HEK293 (cell line): ENCODE results near the gene PHACTR1.

Experiments used
- MZF1 ChIP-seq: fragments of 450-650 bp; formaldehyde crosslinking; IDR thresholded peaks from 2 replicates; pipeline ENCODE4 v1.5.1; 2017; ENCODE audit warnings: missing biosample characterization, missing genetic modification characterization, borderline replicate concordance
- TCF7L2 ChIP-seq: IDR thresholded peaks from 2 replicates; pipeline ENCODE4 v1.6.1; 2011; ENCODE audit warnings: low read depth, mild to moderate bottlenecking, inconsistent platforms, low read length, moderate library complexity, borderline replicate concordance
- ZNF324 ChIP-seq: fragments of 450-650 bp; formaldehyde crosslinking; IDR thresholded peaks from 2 replicates; pipeline ENCODE4 v1.5.1; 2016; ENCODE audit warnings: missing biosample characterization, missing genetic modification characterization
- ZNF501 ChIP-seq: fragments of 450-650 bp; formaldehyde crosslinking; IDR thresholded peaks from 2 replicates; pipeline ENCODE4 v1.5.1; 2016; ENCODE audit warnings: missing biosample characterization, missing genetic modification characterization
- ZXDB ChIP-seq: fragments of 450-650 bp; formaldehyde crosslinking; IDR thresholded peaks from 2 replicates; pipeline ENCODE4 v1.5.1; 2016; ENCODE audit warnings: missing biosample characterization, missing genetic modification characterization
- TF ChIP-seq, protein P1 (sequence below): fragments of 450-650 bp; formaldehyde crosslinking; IDR thresholded peaks from 2 replicates; pipeline ENCODE4 v1.5.1; 2016; ENCODE audit warnings: missing biosample characterization, missing genetic modification characterization
- TF ChIP-seq, protein P2 (sequence below): fragments of 450-650 bp; formaldehyde crosslinking; IDR thresholded peaks from 2 replicates; pipeline ENCODE4 v1.5.1; 2016; ENCODE audit warnings: missing biosample characterization, missing genetic modification characterization
- TF ChIP-seq, protein P3 (sequence below): fragments of 450-650 bp; formaldehyde crosslinking; IDR thresholded peaks from 2 replicates; pipeline ENCODE4 v1.5.1; 2016; ENCODE audit warnings: missing biosample characterization, missing genetic modification characterization
- TF ChIP-seq, protein P4 (sequence below): fragments of 450-650 bp; formaldehyde crosslinking; IDR thresholded peaks from 2 replicates; pipeline ENCODE4 v1.5.1; 2016; ENCODE audit warnings: missing biosample characterization, missing genetic modification characterization
- TF ChIP-seq, protein P5 (sequence below): fragments of 450-650 bp; formaldehyde crosslinking; IDR thresholded peaks from 2 replicates; pipeline ENCODE4 v1.5.1; 2016; ENCODE audit warnings: missing biosample characterization, missing genetic modification characterization

DNA sequence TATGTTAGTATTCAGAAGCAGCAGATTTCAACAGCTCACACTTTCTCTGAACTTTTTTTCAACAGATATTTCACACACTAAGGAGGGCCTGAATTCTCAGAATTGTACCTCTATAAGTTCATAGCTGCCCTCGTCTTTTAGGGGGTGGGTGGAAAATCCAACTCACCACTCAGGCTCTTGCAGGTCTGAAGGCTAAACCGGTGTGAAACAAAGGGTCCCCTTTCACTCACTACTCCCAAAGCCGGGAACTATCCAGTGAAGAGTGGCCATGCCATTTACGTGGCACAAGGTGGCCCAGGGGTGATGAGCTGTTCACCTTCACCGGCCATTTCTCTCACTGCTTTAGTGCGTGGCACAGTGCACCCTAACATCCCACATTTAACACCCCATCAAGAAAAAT lies 587.5 kb downstream of the PHACTR1 start:
- TF ChIP-seq, protein P1, sequence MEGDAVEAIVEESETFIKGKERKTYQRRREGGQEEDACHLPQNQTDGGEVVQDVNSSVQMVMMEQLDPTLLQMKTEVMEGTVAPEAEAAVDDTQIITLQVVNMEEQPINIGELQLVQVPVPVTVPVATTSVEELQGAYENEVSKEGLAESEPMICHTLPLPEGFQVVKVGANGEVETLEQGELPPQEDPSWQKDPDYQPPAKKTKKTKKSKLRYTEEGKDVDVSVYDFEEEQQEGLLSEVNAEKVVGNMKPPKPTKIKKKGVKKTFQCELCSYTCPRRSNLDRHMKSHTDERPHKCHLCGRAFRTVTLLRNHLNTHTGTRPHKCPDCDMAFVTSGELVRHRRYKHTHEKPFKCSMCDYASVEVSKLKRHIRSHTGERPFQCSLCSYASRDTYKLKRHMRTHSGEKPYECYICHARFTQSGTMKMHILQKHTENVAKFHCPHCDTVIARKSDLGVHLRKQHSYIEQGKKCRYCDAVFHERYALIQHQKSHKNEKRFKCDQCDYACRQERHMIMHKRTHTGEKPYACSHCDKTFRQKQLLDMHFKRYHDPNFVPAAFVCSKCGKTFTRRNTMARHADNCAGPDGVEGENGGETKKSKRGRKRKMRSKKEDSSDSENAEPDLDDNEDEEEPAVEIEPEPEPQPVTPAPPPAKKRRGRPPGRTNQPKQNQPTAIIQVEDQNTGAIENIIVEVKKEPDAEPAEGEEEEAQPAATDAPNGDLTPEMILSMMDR (tag by site-specific recombination) = no peak
- TF ChIP-seq ZXDB (tag by site-specific recombination) (no peak), TCF7L2 (no peak), MZF1 (tag by site-specific recombination) (no peak), ZNF501 (tag by site-specific recombination) (no peak), ZNF324 (tag by site-specific recombination) (no peak)
- TF ChIP-seq, protein P2, sequence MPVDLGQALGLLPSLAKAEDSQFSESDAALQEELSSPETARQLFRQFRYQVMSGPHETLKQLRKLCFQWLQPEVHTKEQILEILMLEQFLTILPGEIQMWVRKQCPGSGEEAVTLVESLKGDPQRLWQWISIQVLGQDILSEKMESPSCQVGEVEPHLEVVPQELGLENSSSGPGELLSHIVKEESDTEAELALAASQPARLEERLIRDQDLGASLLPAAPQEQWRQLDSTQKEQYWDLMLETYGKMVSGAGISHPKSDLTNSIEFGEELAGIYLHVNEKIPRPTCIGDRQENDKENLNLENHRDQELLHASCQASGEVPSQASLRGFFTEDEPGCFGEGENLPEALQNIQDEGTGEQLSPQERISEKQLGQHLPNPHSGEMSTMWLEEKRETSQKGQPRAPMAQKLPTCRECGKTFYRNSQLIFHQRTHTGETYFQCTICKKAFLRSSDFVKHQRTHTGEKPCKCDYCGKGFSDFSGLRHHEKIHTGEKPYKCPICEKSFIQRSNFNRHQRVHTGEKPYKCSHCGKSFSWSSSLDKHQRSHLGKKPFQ (tag by site-specific recombination) = no peak
- TF ChIP-seq, protein P3, sequence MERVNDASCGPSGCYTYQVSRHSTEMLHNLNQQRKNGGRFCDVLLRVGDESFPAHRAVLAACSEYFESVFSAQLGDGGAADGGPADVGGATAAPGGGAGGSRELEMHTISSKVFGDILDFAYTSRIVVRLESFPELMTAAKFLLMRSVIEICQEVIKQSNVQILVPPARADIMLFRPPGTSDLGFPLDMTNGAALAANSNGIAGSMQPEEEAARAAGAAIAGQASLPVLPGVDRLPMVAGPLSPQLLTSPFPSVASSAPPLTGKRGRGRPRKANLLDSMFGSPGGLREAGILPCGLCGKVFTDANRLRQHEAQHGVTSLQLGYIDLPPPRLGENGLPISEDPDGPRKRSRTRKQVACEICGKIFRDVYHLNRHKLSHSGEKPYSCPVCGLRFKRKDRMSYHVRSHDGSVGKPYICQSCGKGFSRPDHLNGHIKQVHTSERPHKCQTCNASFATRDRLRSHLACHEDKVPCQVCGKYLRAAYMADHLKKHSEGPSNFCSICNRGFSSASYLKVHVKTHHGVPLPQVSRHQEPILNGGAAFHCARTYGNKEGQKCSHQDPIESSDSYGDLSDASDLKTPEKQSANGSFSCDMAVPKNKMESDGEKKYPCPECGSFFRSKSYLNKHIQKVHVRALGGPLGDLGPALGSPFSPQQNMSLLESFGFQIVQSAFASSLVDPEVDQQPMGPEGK = no peak
- TF ChIP-seq, protein P4, sequence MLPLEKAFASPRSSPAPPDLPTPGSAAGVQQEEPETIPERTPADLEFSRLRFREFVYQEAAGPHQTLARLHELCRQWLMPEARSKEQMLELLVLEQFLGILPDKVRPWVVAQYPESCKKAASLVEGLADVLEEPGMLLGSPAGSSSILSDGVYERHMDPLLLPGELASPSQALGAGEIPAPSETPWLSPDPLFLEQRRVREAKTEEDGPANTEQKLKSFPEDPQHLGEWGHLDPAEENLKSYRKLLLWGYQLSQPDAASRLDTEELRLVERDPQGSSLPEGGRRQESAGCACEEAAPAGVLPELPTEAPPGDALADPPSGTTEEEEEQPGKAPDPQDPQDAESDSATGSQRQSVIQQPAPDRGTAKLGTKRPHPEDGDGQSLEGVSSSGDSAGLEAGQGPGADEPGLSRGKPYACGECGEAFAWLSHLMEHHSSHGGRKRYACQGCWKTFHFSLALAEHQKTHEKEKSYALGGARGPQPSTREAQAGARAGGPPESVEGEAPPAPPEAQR (tag by site-specific recombination) = no peak
- TF ChIP-seq, protein P5, sequence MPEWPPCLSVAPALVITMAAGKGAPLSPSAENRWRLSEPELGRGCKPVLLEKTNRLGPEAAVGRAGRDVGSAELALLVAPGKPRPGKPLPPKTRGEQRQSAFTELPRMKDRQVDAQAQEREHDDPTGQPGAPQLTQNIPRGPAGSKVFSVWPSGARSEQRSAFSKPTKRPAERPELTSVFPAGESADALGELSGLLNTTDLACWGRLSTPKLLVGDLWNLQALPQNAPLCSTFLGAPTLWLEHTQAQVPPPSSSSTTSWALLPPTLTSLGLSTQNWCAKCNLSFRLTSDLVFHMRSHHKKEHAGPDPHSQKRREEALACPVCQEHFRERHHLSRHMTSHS (tag by site-specific recombination) = no peak
